Vagina (tissue), 2 donors: ENCODE results near the gene MAP3K7. TPM values are rescaled to one million over a fixed set of nuclear protein-coding genes. Genes with fewer than 3 reads are reported as not detected.

Experiments used
- DNase-seq, 2 donors: peaks; one replicate each; pipeline ENCODE4 v3.0.0-alpha.2; 2017; ENCODE audit errors: extremely low spot score in 2 of 2
- H3K27ac ChIP-seq: fragments of 200-600 bp; sonication (generic); one replicate; pipeline ENCODE4 v1.5.1; 2019
- H3K27me3 ChIP-seq: fragments of 200-600 bp; sonication (generic); one replicate; pipeline ENCODE4 v1.5.1; 2019
- H3K36me3 ChIP-seq, 2 donors: fragments of 200-600 bp; sonication (generic); one replicate each; pipeline ENCODE4 v1.5.1; 2017 to 2019
- H3K4me1 ChIP-seq: fragments of 200-600 bp; sonication (generic); one replicate; pipeline ENCODE4 v1.5.1; 2019
- H3K4me3 ChIP-seq, 2 donors: fragments of 200-600 bp; sonication (generic); 1 replicate in 1 of 2; 2 replicates in 1 of 2; pipeline ENCODE4 v1.5.1; 2016 to 2019
- H3K9me3 ChIP-seq: fragments of 200-600 bp; sonication (generic); one replicate; pipeline ENCODE4 v1.5.1; 2019
- CTCF ChIP-seq, 3 experiments: fragments of 450-650 bp in 2 of 3; fragments of 200-600 bp in 1 of 3; sonication (generic) in 1 of 3; IDR thresholded peaks; one replicate each; pipeline ENCODE4 v1.5.1; 2017 to 2019; ENCODE audit warnings: antibody characterized with exemption in 3 of 3, mild to moderate bottlenecking in 2 of 3, moderate library complexity in 2 of 3
- POLR2A ChIP-seq, 2 donors: fragments of 450-650 bp; IDR thresholded peaks; one replicate each; pipeline ENCODE4 v1.6.1; 2017; ENCODE audit warnings: antibody characterized with exemption in 2 of 2, mild to moderate bottlenecking in 2 of 2, moderate library complexity in 2 of 2
- POLR2AphosphoS5 ChIP-seq, 2 donors: sonication (generic); formaldehyde crosslinking; IDR thresholded peaks; one replicate each; pipeline ENCODE4 v1.9.0; 2017; ENCODE audit warnings: antibody characterized with exemption in 2 of 2, mild to moderate bottlenecking in 2 of 2, low read depth in 1 of 2; ENCODE audit not compliant: insufficient read depth in 1 of 2
- intact Hi-C: fragments of 100-400 bp; cut with DNase I; formaldehyde crosslinking; loops from one replicate; pipeline ENCODE4 v1.15.1; 2023
- total RNA-seq: library from RNA; depleted of rRNA; stranded (reverse); fragments of >200 nt; gene quantifications from one replicate; pipeline ENCODE4 v1.2.3, GENCODE V29; 2016

The MAP3K7 gene
- total RNA-seq, 1 donor from 2014 or later: 27.0 TPM

- H3K27ac ChIP-seq: peak overlapping the region; percentile 61
- peaks cover 20% of the 10 kb centered on the region for H3K4me1 ChIP-seq
- no peaks in the 10 kb centered on the region for H3K9me3 ChIP-seq
- no peak for DNase-seq
- no peak for TF ChIP-seq POLR2AphosphoS5 (IDR thresholded peaks at IDR 0.05; ENCODE audit: insufficient read depth in 1 of 2, low read depth in 1 of 2)
- TF ChIP-seq POLR2A (IDR thresholded peaks at IDR 0.05): no peak
- peak overlapping the region; percentile 54 to 56 for H3K4me3 ChIP-seq
- intact Hi-C loops: no loop called here
- no peaks in the 10 kb centered on the region for H3K36me3 ChIP-seq
- no peaks in the 10 kb centered on the region for H3K27me3 ChIP-seq
Measured at GRCh38 chr6:90611543-90612312, 24.9 kb upstream of the MAP3K7 start.

- intact Hi-C loops: no loop called here
- no peaks in the 10 kb centered on the region for H3K27me3 ChIP-seq
Measured at GRCh38 chr6:90610751-90611542, 24.1 kb upstream of the MAP3K7 start.

GRCh38 chr6:90610301-90610750 is 23.5 kb upstream of the MAP3K7 start:
- Histone ChIP-seq H3K4me1 (peaks cover 20% of the 10 kb centered on the region), H3K4me3 (peak overlapping the region; percentile 54 to 56), H3K27ac (peak overlapping the region; percentile 61), H3K36me3 (no peaks in the 10 kb centered on the region), H3K27me3 (no peaks in the 10 kb centered on the region), H3K9me3 (no peaks in the 10 kb centered on the region)
- no peak for DNase-seq
- TF ChIP-seq POLR2A (IDR thresholded peaks at IDR 0.05) (no peak), POLR2AphosphoS5 (IDR thresholded peaks at IDR 0.05; ENCODE audit: insufficient read depth in 1 of 2, low read depth in 1 of 2) (no peak)
- intact Hi-C loops: no loop called here

More at GRCh38 chr6:90610751-90611542, 24.1 kb upstream of the MAP3K7 start:
- peaks cover 20% of the 10 kb centered on the region for H3K4me1 ChIP-seq
- peak overlapping the region; percentile 54 to 56 for H3K4me3 ChIP-seq
- TF ChIP-seq POLR2A (IDR thresholded peaks at IDR 0.05) (no peak), POLR2AphosphoS5 (IDR thresholded peaks at IDR 0.05; ENCODE audit: insufficient read depth in 1 of 2, low read depth in 1 of 2) (peak in 1 of 2 donors; percentile 36), CTCF (IDR thresholded peaks at IDR 0.05) (peak in 1 of 3 experiments; percentile 16)
- DNase-seq: no peak
- no peaks in the 10 kb centered on the region for H3K36me3 ChIP-seq
- H3K9me3 ChIP-seq: no peaks in the 10 kb centered on the region
- peak overlapping the region; percentile 61 for H3K27ac ChIP-seq

- no peaks in the 10 kb centered on the region for H3K27me3 ChIP-seq
- intact Hi-C loops: no loop called here
Measured at GRCh38 chr6:90605749-90606340, 19.0 kb upstream of the MAP3K7 start.

GRCh38 chr6:90604546-90604945 is 17.7 kb upstream of the MAP3K7 start:
- TF ChIP-seq CTCF (IDR thresholded peaks at IDR 0.05) (no peak), POLR2AphosphoS5 (IDR thresholded peaks at IDR 0.05; ENCODE audit: insufficient read depth in 1 of 2, low read depth in 1 of 2) (no peak), POLR2A (IDR thresholded peaks at IDR 0.05) (no peak)
- intact Hi-C loops: no loop called here
- Histone ChIP-seq H3K36me3 (no peaks in the 10 kb centered on the region), H3K4me1 (no peaks in the 10 kb centered on the region), H3K27ac (no peak overlapping the region), H3K27me3 (no peaks in the 10 kb centered on the region), H3K9me3 (no peaks in the 10 kb centered on the region), H3K4me3 (no peak overlapping the region)
- DNase-seq: no peak

More at GRCh38 chr6:90605749-90606340, 19.0 kb upstream of the MAP3K7 start:
- no peak overlapping the region for H3K4me3 ChIP-seq
- DNase-seq: no peak
- no peaks in the 10 kb centered on the region for H3K9me3 ChIP-seq
- TF ChIP-seq CTCF (IDR thresholded peaks at IDR 0.05): no peak
- no peak for TF ChIP-seq POLR2AphosphoS5 (IDR thresholded peaks at IDR 0.05; ENCODE audit: insufficient read depth in 1 of 2, low read depth in 1 of 2)
- no peak for TF ChIP-seq POLR2A (IDR thresholded peaks at IDR 0.05)
- H3K36me3 ChIP-seq: no peaks in the 10 kb centered on the region
- no peak overlapping the region for H3K27ac ChIP-seq
- peaks cover 6% of the 10 kb centered on the region for H3K4me1 ChIP-seq
